GM19023 (cell line): Measurements from ENCODE around the gene ADH5.
"Not testable (repeated sequence)": the region's sequence is repeated elsewhere in the genome, so short reads cannot be mapped to it uniquely, and the experiment has no call there.

Experiments
- ATAC-seq: cut with Tn5 transposase; IDR thresholded peaks from one replicate; pipeline ENCODE4 v1.9.1; 2021; ENCODE audit warnings: mild to moderate bottlenecking, moderate library complexity; ENCODE audit not compliant: unreplicated experiment

ADH5 gene

GRCh38 chr4:99038213-99038612 is 50.4 kb downstream of the ADH5 start:
- ATAC-seq, result no peak

DNA sequence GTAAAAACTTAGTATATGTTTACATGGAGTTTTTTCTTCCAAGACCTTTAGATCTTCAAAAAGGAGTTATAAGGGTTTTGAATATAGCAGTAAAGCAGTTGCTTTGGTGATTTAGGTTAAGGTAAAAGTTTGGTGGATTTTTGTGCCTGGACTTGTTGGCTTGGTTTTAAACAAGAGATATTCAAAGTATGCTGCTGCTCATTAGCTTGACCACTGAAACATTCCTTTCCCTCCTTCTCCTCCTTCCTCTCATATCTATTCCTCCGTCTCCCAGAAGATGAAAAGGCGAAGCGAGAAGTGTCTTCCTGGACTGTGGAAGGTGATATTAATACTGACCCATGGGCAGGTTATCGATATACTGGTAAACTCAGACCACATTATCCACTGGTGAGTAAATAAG is 54.6 kb downstream of the ADH5 start:
- ATAC-seq, result no peak

GRCh38 chr4:99029852-99030251 is 58.7 kb downstream of the ADH5 start:
- ATAC-seq, result no peak

- no peak for ATAC-seq
Measured at GRCh38 chr4:99029018-99029735, 59.4 kb downstream of the ADH5 start.

DNA sequence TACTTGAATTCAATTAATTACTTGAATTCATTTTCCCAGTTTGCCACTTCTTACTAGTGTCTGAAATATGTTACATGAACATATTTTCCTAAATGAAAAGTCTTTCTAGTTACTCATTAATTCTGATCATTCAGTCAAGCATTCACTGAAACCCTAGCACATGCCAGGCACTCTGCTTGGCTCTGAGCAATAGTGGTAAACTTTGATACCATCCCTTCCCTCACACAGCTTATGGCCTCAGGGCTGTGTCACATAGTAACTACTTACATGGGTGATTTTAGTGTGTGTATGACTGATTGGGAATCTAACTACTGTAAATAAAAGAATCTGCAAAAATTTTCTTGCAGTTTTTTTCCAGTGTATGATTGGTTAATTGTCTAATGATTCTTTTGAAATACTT is 60.4 kb downstream of the ADH5 start:
- ATAC-seq, result no peak

GRCh38 chr4:99027304-99027703 is 61.3 kb downstream of the ADH5 start:
- ATAC-seq, result no peak

- no peak for ATAC-seq
Measured at GRCh38 chr4:99025506-99025905, 63.1 kb downstream of the ADH5 start.

DNA sequence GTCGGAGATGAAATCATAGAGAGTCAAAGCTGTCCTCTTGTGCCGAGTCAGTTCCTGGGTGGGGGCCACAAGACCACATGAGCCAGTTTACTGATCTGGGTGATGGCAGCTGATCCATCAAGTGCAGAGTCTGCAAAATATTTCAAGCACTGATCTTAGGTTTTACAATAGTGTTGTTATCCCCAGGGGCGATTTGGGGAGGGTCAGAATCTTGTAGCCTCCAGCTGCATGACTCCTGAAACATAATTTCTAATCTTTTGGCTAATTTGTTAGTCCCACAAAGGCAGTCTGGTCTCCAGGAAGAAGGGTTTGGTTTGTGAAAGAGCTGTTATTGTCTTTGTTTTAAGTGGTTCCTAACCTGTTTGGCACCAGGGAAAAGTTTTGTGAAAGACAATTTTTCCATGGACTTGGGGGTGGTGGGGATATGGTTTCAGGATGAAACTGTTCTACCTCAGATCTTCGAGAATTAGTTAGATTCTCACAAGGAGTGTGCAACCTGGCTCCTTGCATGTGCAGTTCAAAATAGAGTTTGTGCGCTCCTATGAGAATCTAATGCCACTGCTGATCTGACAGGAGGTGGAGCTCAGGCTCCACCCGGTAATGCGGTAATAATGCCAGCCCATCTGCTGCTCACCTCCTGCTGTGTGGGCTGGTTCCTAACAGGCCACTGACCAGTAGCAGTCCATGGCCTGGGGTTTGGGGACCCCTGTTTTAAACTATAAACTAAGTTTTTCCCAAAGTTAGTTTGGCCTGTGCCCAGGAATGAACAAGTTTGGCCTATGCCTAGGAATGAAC is 63.9 kb downstream of the ADH5 start:
- ATAC-seq, result no peak

GRCh38 chr4:99023800-99024251 is 64.8 kb downstream of the ADH5 start:
- ATAC-seq, result not testable (repeated sequence)

DNA sequence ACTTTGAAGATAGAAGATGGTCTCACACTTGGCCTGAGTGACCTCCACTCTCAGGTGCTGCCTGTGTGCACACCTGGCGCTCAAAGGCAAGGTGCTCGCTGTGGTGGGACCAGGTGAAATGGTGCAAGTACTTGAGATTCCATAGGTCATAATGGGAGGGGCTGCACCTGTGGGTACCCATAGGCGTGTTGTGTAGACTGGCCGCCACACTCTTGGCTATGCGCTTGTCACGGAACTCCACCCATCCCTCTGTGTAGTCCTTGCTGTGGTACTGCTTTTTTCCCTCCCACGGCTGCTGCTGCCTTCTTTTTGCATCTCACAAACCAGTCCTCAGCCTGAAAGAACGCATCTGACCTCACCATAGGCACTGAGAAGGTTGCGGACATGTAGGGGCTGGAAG is 66.0 kb downstream of the ADH5 start:
- no peak for ATAC-seq

DNA sequence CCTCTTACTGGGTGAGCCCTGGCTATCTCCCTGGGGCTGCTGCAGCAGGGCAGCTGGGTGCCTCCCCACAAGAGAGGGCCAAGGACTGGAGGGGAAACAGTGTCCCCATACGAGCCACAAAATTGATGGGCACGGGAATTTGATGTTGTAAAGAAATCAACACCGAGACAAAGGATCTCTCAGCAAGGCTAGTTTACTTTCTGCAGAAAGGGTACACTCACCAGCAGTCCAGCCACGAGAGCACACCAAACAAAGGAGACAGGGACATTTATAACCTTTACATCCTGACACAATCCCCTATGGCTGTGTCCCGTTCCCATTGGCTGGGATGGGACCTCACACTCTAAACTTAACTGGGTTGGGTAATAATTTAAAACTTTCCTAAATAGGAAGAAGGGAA is 67.2 kb downstream of the ADH5 start:
- no peak for ATAC-seq
